D341Med (cell line): Measurements from ENCODE around the gene RND2.
"Not testable (repeated sequence)": the region's sequence is repeated elsewhere in the genome, so short reads cannot be mapped to it uniquely, and the experiment has no call there.

Experiments used
- DNase-seq: peaks from one replicate; pipeline ENCODE4 v3.0.0; 2012; ENCODE audit warnings: low spot score

The RND2 gene

GRCh38 chr17:43027091-43028032, 2.3 kb downstream of the RND2 start:
- no peak for DNase-seq

- DNase-seq: no peak
These were observed 3.3 kb downstream of the RND2 start for GRCh38 chr17:43028221-43028861.

GRCh38 chr17:43030137-43030767, 5.2 kb downstream of the RND2 start:
- no peak for DNase-seq

- no peak for DNase-seq
These were observed 6.6 kb downstream of the RND2 start for GRCh38 chr17:43031666-43032065.

GRCh38 chr17:43033948-43034881, 9.2 kb downstream of the RND2 start:
- no peak for DNase-seq

GRCh38 chr17:43034894-43035293, 9.9 kb downstream of the RND2 start:
- no peak for DNase-seq

- no peak for DNase-seq
These were observed 14.6 kb downstream of the RND2 start for GRCh38 chr17:43039646-43040045.

GRCh38 chr17:43040655-43041054, 15.6 kb downstream of the RND2 start:
- DNase-seq: no peak

GRCh38 chr17:43042025-43042628, 17.1 kb downstream of the RND2 start:
- no peak for DNase-seq

GRCh38 chr17:43043307-43043706, 18.3 kb downstream of the RND2 start:
- DNase-seq: no peak

GRCh38 chr17:43044024-43044423, 19.0 kb downstream of the RND2 start:
- no peak for DNase-seq

GRCh38 chr17:43051969-43052368, 26.9 kb downstream of the RND2 start:
- DNase-seq: no peak

- DNase-seq: not testable (repeated sequence)
These were observed 28.0 kb downstream of the RND2 start for GRCh38 chr17:43053008-43053407.

- DNase-seq: no peak
These were observed 31.0 kb downstream of the RND2 start for GRCh38 chr17:43056051-43056450.

GRCh38 chr17:43062984-43063638, 38.1 kb downstream of the RND2 start:
- DNase-seq: no peak

GRCh38 chr17:43068570-43069367, 43.7 kb downstream of the RND2 start:
- no peak for DNase-seq

- DNase-seq: no peak
These were observed 44.4 kb downstream of the RND2 start for GRCh38 chr17:43069368-43069898.

- DNase-seq: no peak
These were observed 45.2 kb downstream of the RND2 start for GRCh38 chr17:43070257-43070656.

GRCh38 chr17:43070872-43071271, 45.8 kb downstream of the RND2 start:
- no peak for DNase-seq

GRCh38 chr17:43074869-43075268, 49.8 kb downstream of the RND2 start:
- no peak for DNase-seq
